ENCODE results near the gene CHCHD10. TPM values are rescaled to one million over a fixed set of nuclear protein-coding genes. Genes with fewer than 3 reads are reported as not detected.

The CHCHD10 gene
- total RNA-seq = 42.6 to 78.5 TPM (median 62.2 TPM) in 3 replicates
- long read RNA-seq, transcript CHCHD10-202 (4 exons, 1,171 nt) = major isoform, 16 of 16 reads
- long read RNA-seq, partial matches to known transcripts = 0 of 16 reads
- long read RNA-seq, other reads (novel, unspliced or antisense) = 0 of 16 reads

DNA sequence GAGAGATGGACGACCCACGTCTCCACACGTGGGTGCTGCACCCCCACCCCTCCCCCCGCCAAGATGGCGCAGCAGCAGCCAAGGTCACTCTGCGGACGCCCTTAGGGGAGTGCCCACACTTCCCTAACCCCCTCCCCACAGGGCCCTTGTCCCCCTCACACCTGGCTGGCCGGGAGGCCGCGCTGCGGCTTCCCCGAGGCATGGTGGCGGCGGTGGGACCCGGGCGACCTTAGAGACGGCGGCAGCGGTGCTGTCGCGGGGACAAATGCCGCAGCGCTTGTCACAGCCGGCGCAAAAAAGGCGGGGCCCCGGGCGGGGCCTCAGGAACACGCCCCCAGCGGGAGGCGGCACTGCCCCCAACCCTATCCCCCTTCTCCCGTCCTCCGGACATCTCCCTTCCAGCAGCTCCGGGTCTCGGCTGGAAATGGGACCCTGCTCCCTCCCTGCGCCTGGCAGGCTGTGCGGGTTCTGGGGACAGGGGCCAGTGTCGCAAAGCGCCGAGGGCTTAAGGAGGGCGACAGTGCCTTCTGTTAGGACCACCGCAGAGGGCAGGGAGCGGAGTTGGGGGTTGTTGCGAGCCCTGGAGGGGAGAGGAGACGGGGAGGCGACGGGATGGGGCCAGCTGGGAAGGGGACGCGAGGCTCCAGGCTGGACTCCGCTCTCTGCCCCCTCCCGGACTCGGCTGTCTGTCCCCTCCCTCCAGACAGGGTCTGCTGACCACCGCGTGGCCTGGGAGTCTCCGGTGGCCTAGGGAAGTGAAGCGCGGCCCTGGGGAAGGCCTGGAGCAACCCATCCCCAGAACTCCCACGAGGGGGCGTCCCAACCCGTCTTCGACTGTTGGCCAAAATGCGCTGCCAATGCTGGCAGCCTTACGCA is at the start of gene CHCHD10:
CHCHD10 (minus strand) TSS at position 300 of the 876 bp plus-strand sequence; CDS start at position 202, 98 bp downstream.
- H3K27me3 Mint-ChIP-seq (ENCODE audit: low read depth) = no peaks in the 10 kb centered on the region
- no peaks in the 10 kb centered on the region for H3K9me3 Mint-ChIP-seq (ENCODE audit: low read depth)
- peak within 1 kb of the TSS; percentile 57 for H3K27ac Mint-ChIP-seq (ENCODE audit: unreplicated experiment)
- H3K4me3 Mint-ChIP-seq (ENCODE audit: unreplicated experiment) = peak within 1 kb of the TSS; percentile 87
- DNase-seq (ENCODE audit: low spot score) = no peak
- H3K36me3 Mint-ChIP-seq (ENCODE audit: low read depth) = peaks cover 2% of the 10 kb centered on the region
- TF ChIP-seq, protein P1, sequence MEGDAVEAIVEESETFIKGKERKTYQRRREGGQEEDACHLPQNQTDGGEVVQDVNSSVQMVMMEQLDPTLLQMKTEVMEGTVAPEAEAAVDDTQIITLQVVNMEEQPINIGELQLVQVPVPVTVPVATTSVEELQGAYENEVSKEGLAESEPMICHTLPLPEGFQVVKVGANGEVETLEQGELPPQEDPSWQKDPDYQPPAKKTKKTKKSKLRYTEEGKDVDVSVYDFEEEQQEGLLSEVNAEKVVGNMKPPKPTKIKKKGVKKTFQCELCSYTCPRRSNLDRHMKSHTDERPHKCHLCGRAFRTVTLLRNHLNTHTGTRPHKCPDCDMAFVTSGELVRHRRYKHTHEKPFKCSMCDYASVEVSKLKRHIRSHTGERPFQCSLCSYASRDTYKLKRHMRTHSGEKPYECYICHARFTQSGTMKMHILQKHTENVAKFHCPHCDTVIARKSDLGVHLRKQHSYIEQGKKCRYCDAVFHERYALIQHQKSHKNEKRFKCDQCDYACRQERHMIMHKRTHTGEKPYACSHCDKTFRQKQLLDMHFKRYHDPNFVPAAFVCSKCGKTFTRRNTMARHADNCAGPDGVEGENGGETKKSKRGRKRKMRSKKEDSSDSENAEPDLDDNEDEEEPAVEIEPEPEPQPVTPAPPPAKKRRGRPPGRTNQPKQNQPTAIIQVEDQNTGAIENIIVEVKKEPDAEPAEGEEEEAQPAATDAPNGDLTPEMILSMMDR (IDR thresholded peaks at IDR 0.05) = peak; percentile 97
- peaks cover 37% of the 10 kb centered on the region for H3K4me1 Mint-ChIP-seq (ENCODE audit: low read depth)

DNA sequence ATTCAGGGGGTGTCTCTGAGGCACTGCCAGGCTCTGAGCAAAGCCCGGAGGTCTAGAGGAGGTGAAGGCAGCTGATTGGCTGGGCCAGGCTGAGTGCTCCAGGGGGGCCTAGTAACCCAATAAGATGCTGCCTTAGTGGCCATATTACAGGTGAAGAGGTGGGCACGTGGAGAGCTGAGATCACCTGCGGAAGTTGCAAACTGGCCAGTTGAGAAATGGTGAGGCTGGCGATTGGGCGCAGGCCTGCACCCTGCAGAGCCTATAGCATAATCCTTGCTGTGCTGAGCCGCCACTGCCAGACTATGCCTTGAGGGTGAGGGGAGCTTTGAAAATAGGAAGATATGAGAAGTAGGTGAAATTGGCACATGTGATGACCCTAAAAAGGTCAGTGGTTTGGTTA is 49.4 kb upstream of the CHCHD10 start:
- Mint-ChIP-seq H3K4me1 (ENCODE audit: low read depth) (peaks cover 12% of the 10 kb centered on the region), H3K36me3 (ENCODE audit: low read depth) (peaks cover 37% of the 10 kb centered on the region), H3K27me3 (ENCODE audit: low read depth) (no peaks in the 10 kb centered on the region), H3K9me3 (ENCODE audit: low read depth) (no peaks in the 10 kb centered on the region), H3K4me3 (ENCODE audit: unreplicated experiment) (no peak overlapping the region), H3K27ac (ENCODE audit: unreplicated experiment) (no peak overlapping the region)
- peak; percentile 57 for DNase-seq (ENCODE audit: low spot score)
- TF ChIP-seq, protein P1 (IDR thresholded peaks at IDR 0.05) = no peak

DNA sequence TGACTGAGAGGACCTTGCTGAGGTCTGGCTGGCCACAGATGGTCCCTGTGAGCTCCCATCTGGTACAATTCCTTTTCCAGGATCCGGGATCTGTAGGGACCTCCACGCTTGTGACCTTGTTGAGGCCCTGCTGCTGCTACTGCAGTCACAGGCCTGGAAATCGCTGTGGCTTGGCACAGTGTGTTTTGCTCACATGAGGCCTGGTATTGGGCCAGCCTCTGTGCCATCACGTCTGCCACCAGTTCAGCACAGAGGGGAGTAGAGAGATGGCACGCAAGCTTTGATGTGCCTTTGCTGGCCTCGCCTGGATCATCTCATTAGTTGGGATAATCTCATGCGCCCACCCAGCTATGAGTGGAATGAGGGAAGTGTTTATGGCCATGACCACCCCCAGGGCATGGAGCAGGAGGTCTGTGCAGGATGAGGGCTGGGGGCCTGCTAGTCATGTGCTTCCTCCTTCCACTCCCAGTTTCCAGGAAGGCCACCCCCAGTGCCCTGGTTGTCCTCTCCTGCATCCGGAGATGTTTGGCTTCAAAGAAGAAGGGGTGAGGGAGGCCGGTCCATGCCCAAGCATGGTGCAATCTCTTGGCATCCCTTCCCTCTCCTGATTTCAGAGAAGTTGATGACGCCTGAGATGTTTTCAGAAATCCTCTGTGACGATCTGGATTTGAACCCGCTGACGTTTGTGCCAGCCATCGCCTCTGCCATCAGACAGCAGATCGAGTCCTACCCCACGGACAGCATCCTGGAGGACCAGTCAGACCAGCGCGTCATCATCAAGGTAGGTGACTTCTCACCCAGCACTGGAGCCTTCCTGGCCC is 48.6 kb upstream of the CHCHD10 start:
- TF ChIP-seq, protein P1 (IDR thresholded peaks at IDR 0.05) = no peak
- Mint-ChIP-seq H3K9me3 (ENCODE audit: low read depth) (no peaks in the 10 kb centered on the region), H3K4me3 (ENCODE audit: unreplicated experiment) (no peak overlapping the region), H3K4me1 (ENCODE audit: low read depth) (peaks cover 8% of the 10 kb centered on the region), H3K27me3 (ENCODE audit: low read depth) (no peaks in the 10 kb centered on the region), H3K27ac (ENCODE audit: unreplicated experiment) (peak overlapping the region; percentile 42), H3K36me3 (ENCODE audit: low read depth) (peaks cover 37% of the 10 kb centered on the region)
- peak; percentile 70 for DNase-seq (ENCODE audit: low spot score)

DNA sequence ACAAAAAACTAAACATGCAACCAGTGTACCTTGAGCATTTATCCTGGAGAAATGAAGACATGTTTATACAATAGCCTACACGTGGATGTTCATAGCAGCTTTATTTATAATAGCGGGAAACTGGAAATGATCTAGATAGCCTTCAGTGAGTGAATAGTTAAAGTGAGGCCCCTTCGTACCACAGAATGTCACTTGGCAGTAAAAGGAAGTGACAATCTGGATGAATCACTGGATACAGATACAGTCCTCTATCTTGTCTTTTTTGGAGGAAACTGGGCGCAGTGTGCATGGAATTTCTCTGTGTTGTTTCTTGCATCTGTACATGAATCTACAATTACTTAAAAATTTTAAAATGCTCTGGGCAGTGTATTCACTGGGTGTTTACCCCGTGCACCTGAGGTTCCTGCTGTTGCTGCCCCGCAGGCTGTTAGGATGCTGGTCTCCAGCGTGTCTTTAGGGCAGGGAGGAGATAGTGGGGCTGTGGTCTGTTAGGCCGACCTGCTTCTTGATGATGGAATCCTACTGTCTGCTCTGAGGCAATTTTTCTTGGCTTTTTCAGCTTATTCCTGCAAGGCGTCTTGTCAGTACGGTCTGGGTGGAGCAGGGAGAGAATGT is 47.9 kb upstream of the CHCHD10 start:
- no peak overlapping the region for H3K4me3 Mint-ChIP-seq (ENCODE audit: unreplicated experiment)
- peak overlapping the region; percentile 42 for H3K27ac Mint-ChIP-seq (ENCODE audit: unreplicated experiment)
- peaks cover 8% of the 10 kb centered on the region for H3K4me1 Mint-ChIP-seq (ENCODE audit: low read depth)
- H3K27me3 Mint-ChIP-seq (ENCODE audit: low read depth) = no peaks in the 10 kb centered on the region
- H3K36me3 Mint-ChIP-seq (ENCODE audit: low read depth) = peaks cover 39% of the 10 kb centered on the region
- no peaks in the 10 kb centered on the region for H3K9me3 Mint-ChIP-seq (ENCODE audit: low read depth)
- TF ChIP-seq, protein P1 (IDR thresholded peaks at IDR 0.05) = no peak
- peak; percentile 33 for DNase-seq (ENCODE audit: low spot score)

Data from chondrocyte (in vitro differentiated cells).